ENCODE results near the gene TTC3.

The TTC3 gene

GRCh38 chr21:37245151-37245550, 172.1 kb downstream of the TTC3 start:
- no peak for DNase-seq (ENCODE audit: low read depth)
- TF ChIP-seq CTCF (IDR thresholded peaks at IDR 0.05; ENCODE audit: low read depth, low read length, missing control alignments), result no peak
- no peak overlapping the region for H3K4me3 ChIP-seq (ENCODE audit: low read depth, low read length)

- TF ChIP-seq CTCF (IDR thresholded peaks at IDR 0.05; ENCODE audit: low read depth, low read length, missing control alignments), result no peak
- H3K4me3 ChIP-seq (ENCODE audit: low read depth, low read length), result no peak overlapping the region
- DNase-seq (ENCODE audit: low read depth), result no peak
These were observed 175.2 kb downstream of the TTC3 start for GRCh38 chr21:37248298-37248697.

GRCh38 chr21:37249112-37249904, 176.3 kb downstream of the TTC3 start:
- no peak for DNase-seq (ENCODE audit: low read depth)
- TF ChIP-seq CTCF (IDR thresholded peaks at IDR 0.05; ENCODE audit: low read depth, low read length, missing control alignments), result no peak
- H3K4me3 ChIP-seq (ENCODE audit: low read depth, low read length), result no peak overlapping the region

GRCh38 chr21:37251294-37251634, 178.2 kb downstream of the TTC3 start:
- no peak for TF ChIP-seq CTCF (IDR thresholded peaks at IDR 0.05; ENCODE audit: low read depth, low read length, missing control alignments)
- no peak for DNase-seq (ENCODE audit: low read depth)
- no peak overlapping the region for H3K4me3 ChIP-seq (ENCODE audit: low read depth, low read length)
